GM12878 (cell line): ENCODE data around the gene DMAC2.

Experiments
- CHD2 ChIP-seq: IDR thresholded peaks from 2 replicates; pipeline ENCODE4 v1.6.1; 2011; ENCODE audit warnings: low read depth, low read length, improper control_type of control experiment, borderline replicate concordance
- CHD4 ChIP-seq: fragments of 200-600 bp; sonication (generic); IDR thresholded peaks from 2 replicates; pipeline ENCODE4 v1.6.1; 2016; ENCODE audit warnings: mild to moderate bottlenecking
- KDM1A ChIP-seq: fragments of 200-600 bp; sonication (generic); IDR thresholded peaks from 2 replicates; pipeline ENCODE4 v1.6.1; 2016; ENCODE audit warnings: borderline replicate concordance
- MEF2A ChIP-seq: IDR thresholded peaks from 2 replicates; pipeline ENCODE4 v1.6.1; 2011; ENCODE audit warnings: low read depth, mild to moderate bottlenecking, low read length, moderate library complexity; ENCODE audit not compliant: insufficient read depth
- NFYA ChIP-seq: IDR thresholded peaks from 2 replicates; pipeline ENCODE4 v1.6.1; 2011; ENCODE audit warnings: low read depth, mild to moderate bottlenecking, low read length, improper control_type of control experiment, borderline replicate concordance
- POLR2AphosphoS5 ChIP-seq: IDR thresholded peaks from 2 replicates; pipeline ENCODE4 v1.6.1; 2011; ENCODE audit warnings: mild to moderate bottlenecking, low read length, inconsistent platforms

GRCh38 chr19:41449865-41450178 lies 10.1 kb upstream of the DMAC2 start:
- TF ChIP-seq CHD2 = no peak
- TF ChIP-seq KDM1A = no peak
- TF ChIP-seq CHD4 = no peak
- no peak for TF ChIP-seq POLR2AphosphoS5
- no peak for TF ChIP-seq NFYA
- no peak for TF ChIP-seq MEF2A
